SU-DHL-6 (cell line): ENCODE measurements around the gene ANTXRL.

Experiments used
- CTCF ChIP-seq: fragments of 200-600 bp; sonication (generic); IDR thresholded peaks from one replicate; pipeline ENCODE4 v1.5.1; 2017; ENCODE audit warnings: antibody characterized with exemption, mild to moderate bottlenecking, low read length, moderate library complexity; ENCODE audit not compliant: insufficient read depth, poor library complexity, severe bottlenecking
- EZH2phosphoT487 ChIP-seq: fragments of 200-600 bp; sonication (generic), shearing (Covaris generic); conservative IDR thresholded peaks from 2 replicates; pipeline ENCODE4 v1.6.1; 2018; ENCODE audit warnings: mild to moderate bottlenecking, antibody characterized with exemption, low read length, moderate library complexity, mixed read lengths

GRCh38 chr10:46257099-46257498 is 29.7 kb upstream of the ANTXRL start:
- TF ChIP-seq CTCF (no peak), EZH2phosphoT487 (no peak)
